HG02970 (cell line): ENCODE data around the gene RNF223.
"Not testable (repeated sequence)": the region's sequence is repeated elsewhere in the genome, so short reads cannot be mapped to it uniquely, and the experiment has no call there.

Source experiments
- ATAC-seq: cut with Tn5 transposase; IDR thresholded peaks from one replicate; pipeline ENCODE4 v1.9.1; 2021; ENCODE audit warnings: mild to moderate bottlenecking, moderate library complexity, moderate number of reproducible peaks; ENCODE audit not compliant: unreplicated experiment, low FRiP score

Gene RNF223

GRCh38 chr1:1074631-1075147 lies 583 bp upstream of the RNF223 start:
- no peak for ATAC-seq

- ATAC-seq, result no peak
Measured at GRCh38 chr1:1072849-1073742, 1.0 kb downstream of the RNF223 start.

- ATAC-seq, result no peak
Measured at GRCh38 chr1:1072299-1072848, 1.7 kb downstream of the RNF223 start.

GRCh38 chr1:1071486-1072298 lies 2.4 kb downstream of the RNF223 start:
- ATAC-seq, result no peak

GRCh38 chr1:1069711-1070676 lies 4.1 kb downstream of the RNF223 start:
- peak; percentile 1 for ATAC-seq

GRCh38 chr1:1069056-1069710 lies 4.9 kb downstream of the RNF223 start:
- peak; percentile 57 for ATAC-seq

- ATAC-seq, result peak; percentile 10
Measured at GRCh38 chr1:1068517-1069055, 5.5 kb downstream of the RNF223 start.

- no peak for ATAC-seq
Measured at GRCh38 chr1:1067860-1068516, 6.1 kb downstream of the RNF223 start.

GRCh38 chr1:1067284-1067859 lies 6.7 kb downstream of the RNF223 start:
- no peak for ATAC-seq

- no peak for ATAC-seq
Measured at GRCh38 chr1:1066403-1067283, 7.5 kb downstream of the RNF223 start.

- not testable (repeated sequence) for ATAC-seq
Measured at GRCh38 chr1:1065940-1066304, 8.2 kb downstream of the RNF223 start.

GRCh38 chr1:1065265-1065939 lies 8.7 kb downstream of the RNF223 start:
- no peak for ATAC-seq

GRCh38 chr1:1063945-1064831 lies 9.9 kb downstream of the RNF223 start:
- peak; percentile 41 for ATAC-seq

GRCh38 chr1:1063261-1063944 lies 10.7 kb downstream of the RNF223 start:
- no peak for ATAC-seq
